GF-D8 (cell line): ENCODE measurements around the gene ECM1.

Source experiments
- DNase-seq: peaks from one replicate; lab custom pipeline; 2025; lab: John Stamatoyannopoulos, UW

The ECM1 gene

GRCh38 chr1:150512846-150513245 lies 4.9 kb downstream of the ECM1 start:
- no peak for DNase-seq

GRCh38 chr1:150513351-150513791 lies 5.5 kb downstream of the ECM1 start:
- DNase-seq: no peak

GRCh38 chr1:150514260-150514659 lies 6.4 kb downstream of the ECM1 start:
- no peak for DNase-seq

- no peak for DNase-seq
Measured at GRCh38 chr1:150514913-150515327, 7.0 kb downstream of the ECM1 start.

GRCh38 chr1:150515328-150516049 lies 7.6 kb downstream of the ECM1 start, which contains the start of gene FALEC:
Gene FALEC (plus strand): TSS chr1:150515752.
- peak; percentile 87 for DNase-seq

GRCh38 chr1:150516050-150516591 lies 8.2 kb downstream of the ECM1 start:
- peak; percentile 10 for DNase-seq

- peak; percentile 43 for DNase-seq
Measured at GRCh38 chr1:150516616-150517015, 8.7 kb downstream of the ECM1 start.

GRCh38 chr1:150521196-150521968 lies 13.5 kb downstream of the ECM1 start:
- no peak for DNase-seq

- DNase-seq: no peak
Measured at GRCh38 chr1:150525348-150525747, 17.4 kb downstream of the ECM1 start.

- no peak for DNase-seq
Measured at GRCh38 chr1:150528196-150528595, 20.3 kb downstream of the ECM1 start.

GRCh38 chr1:150529017-150529416 lies 21.1 kb downstream of the ECM1 start:
- no peak for DNase-seq

- DNase-seq: no peak
Measured at GRCh38 chr1:150530491-150531159, 22.7 kb downstream of the ECM1 start.

GRCh38 chr1:150532860-150533259 lies 25.0 kb downstream of the ECM1 start:
- no peak for DNase-seq

GRCh38 chr1:150534002-150534401 lies 26.1 kb downstream of the ECM1 start:
- no peak for DNase-seq

GRCh38 chr1:150535511-150536287 lies 27.8 kb downstream of the ECM1 start:
- DNase-seq: no peak

GRCh38 chr1:150536836-150537731 lies 29.2 kb downstream of the ECM1 start:
- DNase-seq: no peak

- no peak for DNase-seq
Measured at GRCh38 chr1:150537732-150538684, 30.1 kb downstream of the ECM1 start.

GRCh38 chr1:150543500-150544143 lies 35.7 kb downstream of the ECM1 start:
- no peak for DNase-seq

- DNase-seq: no peak
Measured at GRCh38 chr1:150544204-150544603, 36.3 kb downstream of the ECM1 start.
